ENCODE measurements around the gene CUL4A.

DNA sequence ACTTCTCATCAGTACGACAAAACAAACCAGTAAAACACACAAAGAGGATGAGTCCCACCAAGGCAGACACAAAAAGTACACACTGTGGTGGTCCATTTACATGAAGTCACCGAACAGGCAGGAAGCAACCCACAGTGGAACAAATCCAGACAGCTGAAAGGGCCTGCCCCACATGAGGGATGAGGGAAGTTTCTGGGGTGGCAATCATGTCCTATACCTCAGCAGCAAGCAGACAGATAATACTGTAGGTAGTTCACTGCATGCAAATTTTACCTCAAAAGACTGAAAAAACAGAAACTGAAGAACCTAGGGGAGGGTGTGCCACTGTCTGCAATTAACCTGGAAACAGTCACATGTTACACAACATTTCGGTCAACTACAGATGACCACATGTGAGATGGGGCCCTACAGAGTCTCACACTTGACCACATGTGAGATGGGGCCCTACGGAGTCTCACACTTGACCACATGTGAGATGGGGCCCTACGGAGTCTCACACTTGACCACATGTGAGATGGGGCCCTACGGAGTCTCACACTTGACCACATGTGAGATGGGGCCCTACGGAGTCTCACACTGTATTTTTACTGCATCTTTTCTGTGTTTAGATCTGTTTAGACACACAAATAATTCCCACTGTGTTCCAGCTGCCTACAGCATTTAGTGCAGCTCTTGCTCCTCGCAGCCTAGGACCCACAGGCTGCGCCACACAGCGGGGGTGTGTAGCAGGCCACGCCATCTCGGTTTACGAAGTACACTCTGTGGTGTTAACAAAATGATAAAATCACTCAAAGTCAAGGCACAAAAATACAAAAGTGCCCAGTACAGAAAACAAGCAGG is 23.1 kb upstream of the CUL4A start:
- no peak for TF ChIP-seq EZH2 (IDR thresholded peaks at IDR 0.05; ENCODE audit: insufficient read depth, poor library complexity, severe bottlenecking)
- no peak for TF ChIP-seq EZH2phosphoT487 (IDR thresholded peaks at IDR 0.05; ENCODE audit: insufficient read depth, low read depth)
